ENCODE data around the gene PSG6.
"Not testable (repeated sequence)": the region's sequence is repeated elsewhere in the genome, so short reads cannot be mapped to it uniquely, and the experiment has no call there.

- TF ChIP-seq CTCF (conservative IDR thresholded peaks at IDR 0.05 in 1 of 2, IDR thresholded peaks at IDR 0.05 in 1 of 2; ENCODE audit: low read depth in 1 of 2, low read length in 2 of 2); EZH2 (IDR thresholded peaks at IDR 0.05; ENCODE audit: low read length, missing control alignments): not testable (repeated sequence)
These were observed 43.6 kb downstream of the PSG6 start for GRCh38 chr19:42874136-42874535.
